Activated B cell treated with CpG ODN at 0.5 μM for 24 hours (primary cell): ENCODE data around the gene FNIP2. TPM values are rescaled to one million over a fixed set of nuclear protein-coding genes. Genes with fewer than 3 reads are reported as not detected.

ENCODE experiments used
- ATAC-seq: fragments of 200-7000 bp; cut with Tn5 transposase; one replicate; pipeline ENCODE4 v1.10.0; 2021; ENCODE audit warnings: low read depth, mild to moderate bottlenecking, moderate library complexity
- CTCF ChIA-PET: fragments of 350-600 bp; sonication (Branson Sonifier 250); formaldehyde crosslinking; loops from one replicate; lab custom pipeline; 2021; ENCODE audit warnings: antibody characterized with exemption; lab: Charles Lee
- POLR2A ChIA-PET: fragments of 350-600 bp; sonication (Branson Sonifier 250); formaldehyde crosslinking; loops from one replicate; lab custom pipeline; 2021; ENCODE audit warnings: antibody characterized with exemption; lab: Charles Lee
- DNase-seq: peaks from one replicate; pipeline ENCODE4 v3.0.0; 2022
- H3K27ac Mint-ChIP-seq: one replicate; pipeline ENCODE4 v1.8.0; 2020; ENCODE audit warnings: mixed read lengths
- H3K27me3 Mint-ChIP-seq: one replicate; pipeline ENCODE4 v1.8.0; 2021; ENCODE audit warnings: mixed read lengths
- H3K36me3 Mint-ChIP-seq: one replicate; pipeline ENCODE4 v1.8.0; 2021; ENCODE audit warnings: low read depth, mixed read lengths
- H3K4me1 Mint-ChIP-seq: one replicate; pipeline ENCODE4 v1.8.0; 2021; ENCODE audit warnings: mixed read lengths
- H3K4me3 Mint-ChIP-seq: one replicate; pipeline ENCODE4 v1.8.0; 2020; ENCODE audit warnings: mild to moderate bottlenecking, mixed read lengths
- H3K9me3 Mint-ChIP-seq: one replicate; pipeline ENCODE4 v1.8.0; 2020; ENCODE audit warnings: mixed read lengths
- intact Hi-C: fragments of 100-400 bp; cut with micrococcal nuclease; formaldehyde crosslinking; loops from one replicate; pipeline ENCODE4 v1.15.1; 2024
- total RNA-seq: library from RNA; stranded (reverse); gene quantifications from 2 replicates; pipeline ENCODE4 v1.2.3, GENCODE V29; 2022
- TF ChIP-seq, protein P1 (sequence below): fragments of 200-600 bp; IDR thresholded peaks from one replicate; pipeline ENCODE4 v1.8.0; 2022; ENCODE audit warnings: antibody characterized with exemption, mild to moderate bottlenecking

The FNIP2 gene
- total RNA-seq, 1 donor from 2014 or later = not detected

DNA sequence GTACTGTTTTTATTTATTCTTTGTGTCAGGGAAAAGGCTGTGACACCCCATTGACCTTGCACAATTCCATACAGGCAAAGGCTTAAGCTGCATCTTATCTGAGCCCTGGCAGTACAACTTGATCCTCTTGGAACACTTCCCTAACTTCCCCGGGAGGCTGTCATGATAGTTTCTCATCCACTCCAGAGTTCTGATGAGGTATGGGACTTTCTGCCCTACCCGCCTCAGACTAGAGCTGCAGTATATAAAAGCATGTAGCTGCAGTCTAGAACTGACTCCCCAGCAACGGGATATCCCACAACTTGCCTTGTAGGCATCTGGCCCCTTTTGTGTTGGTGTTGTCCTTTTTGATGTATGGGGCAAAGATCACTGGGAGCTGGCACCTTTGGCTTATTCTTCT, 72.7 kb downstream of the FNIP2 start:
- Mint-ChIP-seq H3K4me3 (no peak overlapping the region), H3K9me3 (no peaks in the 10 kb centered on the region), H3K27ac (no peak overlapping the region), H3K27me3 (peaks cover 35% of the 10 kb centered on the region), H3K4me1 (no peaks in the 10 kb centered on the region), H3K36me3 (no peaks in the 10 kb centered on the region)
- POLR2A ChIA-PET = no interaction called here
- TF ChIP-seq, protein P1, sequence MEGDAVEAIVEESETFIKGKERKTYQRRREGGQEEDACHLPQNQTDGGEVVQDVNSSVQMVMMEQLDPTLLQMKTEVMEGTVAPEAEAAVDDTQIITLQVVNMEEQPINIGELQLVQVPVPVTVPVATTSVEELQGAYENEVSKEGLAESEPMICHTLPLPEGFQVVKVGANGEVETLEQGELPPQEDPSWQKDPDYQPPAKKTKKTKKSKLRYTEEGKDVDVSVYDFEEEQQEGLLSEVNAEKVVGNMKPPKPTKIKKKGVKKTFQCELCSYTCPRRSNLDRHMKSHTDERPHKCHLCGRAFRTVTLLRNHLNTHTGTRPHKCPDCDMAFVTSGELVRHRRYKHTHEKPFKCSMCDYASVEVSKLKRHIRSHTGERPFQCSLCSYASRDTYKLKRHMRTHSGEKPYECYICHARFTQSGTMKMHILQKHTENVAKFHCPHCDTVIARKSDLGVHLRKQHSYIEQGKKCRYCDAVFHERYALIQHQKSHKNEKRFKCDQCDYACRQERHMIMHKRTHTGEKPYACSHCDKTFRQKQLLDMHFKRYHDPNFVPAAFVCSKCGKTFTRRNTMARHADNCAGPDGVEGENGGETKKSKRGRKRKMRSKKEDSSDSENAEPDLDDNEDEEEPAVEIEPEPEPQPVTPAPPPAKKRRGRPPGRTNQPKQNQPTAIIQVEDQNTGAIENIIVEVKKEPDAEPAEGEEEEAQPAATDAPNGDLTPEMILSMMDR = no peak
- CTCF ChIA-PET = interaction anchor here (0.9 to 1.6 kb wide), 3 partner anchors 9 to 15 kb away, joined by 3 to 7 read pairs (median 7); no protein-coding TSS in a partner anchor
- DNase-seq (no peak), ATAC-seq (no peak)
- intact Hi-C loops = no loop called here

DNA sequence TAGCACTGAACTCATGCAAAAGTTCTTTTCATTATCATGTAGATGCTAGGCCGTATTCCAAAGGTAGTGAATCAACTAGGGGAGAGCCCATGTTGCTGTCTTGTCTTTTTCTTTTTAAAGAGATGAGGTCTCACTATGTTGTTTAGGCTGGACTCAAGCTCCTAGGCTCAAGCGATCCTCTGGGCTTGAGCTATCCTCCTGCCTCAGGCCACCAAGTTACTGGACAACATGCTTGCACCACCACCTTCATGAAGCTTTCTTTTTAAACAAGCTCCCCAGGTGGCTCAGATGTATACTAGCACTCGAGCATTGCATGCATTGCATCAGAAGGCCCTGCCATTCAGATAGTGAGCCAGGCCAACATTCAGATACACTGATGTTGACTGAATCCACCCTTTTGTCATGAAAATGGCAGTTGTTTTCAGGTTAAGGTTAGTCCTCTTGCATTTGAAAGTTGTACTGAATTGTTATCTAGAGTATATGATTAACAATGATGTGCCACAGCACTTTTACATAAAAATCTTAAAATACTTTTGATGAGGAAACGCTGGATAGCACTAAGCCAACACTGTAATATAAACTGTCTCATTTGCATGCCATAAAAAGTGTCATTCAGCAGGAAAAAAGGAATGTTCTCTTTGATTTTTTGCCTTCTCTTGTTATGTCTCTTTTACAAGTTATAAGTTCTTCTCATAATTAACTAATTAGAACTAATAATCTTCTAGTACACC, 76.7 kb downstream of the FNIP2 start:
- H3K9me3 Mint-ChIP-seq = no peaks in the 10 kb centered on the region
- CTCF ChIA-PET = interaction anchor here (1.2 kb wide), 1 partner anchor 13 kb away, joined by 3 read pairs; no protein-coding TSS in a partner anchor
- no peak overlapping the region for H3K4me3 Mint-ChIP-seq
- DNase-seq (no peak), ATAC-seq (no peak)
- no peaks in the 10 kb centered on the region for H3K4me1 Mint-ChIP-seq
- peaks cover 33% of the 10 kb centered on the region for H3K27me3 Mint-ChIP-seq
- POLR2A ChIA-PET = no interaction called here
- no peak overlapping the region for H3K27ac Mint-ChIP-seq
- no peaks in the 10 kb centered on the region for H3K36me3 Mint-ChIP-seq
- intact Hi-C loops = no loop called here
- TF ChIP-seq, protein P1 = no peak

DNA sequence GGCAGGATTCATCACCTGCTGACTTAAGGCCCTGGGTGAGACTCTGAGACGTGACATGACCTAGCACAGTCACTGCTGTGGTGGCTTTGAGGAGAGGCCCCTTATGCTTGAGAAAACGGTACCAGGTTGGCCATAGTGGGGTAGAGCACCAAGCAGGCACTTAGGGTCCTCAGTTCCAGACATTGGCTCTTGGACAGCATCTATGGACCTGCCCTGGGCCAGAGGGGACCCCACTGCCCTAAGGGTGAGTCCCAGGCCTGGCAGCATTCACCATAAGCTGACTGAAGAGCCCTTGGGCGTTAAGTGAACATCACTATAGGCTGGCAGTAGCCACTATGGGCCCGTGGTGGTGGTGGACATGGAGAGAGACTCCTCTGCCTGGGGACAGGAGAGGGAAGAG, 78.7 kb downstream of the FNIP2 start:
- Mint-ChIP-seq H3K9me3 (no peaks in the 10 kb centered on the region), H3K27ac (no peak overlapping the region), H3K27me3 (peaks cover 34% of the 10 kb centered on the region), H3K4me3 (no peak overlapping the region), H3K4me1 (no peaks in the 10 kb centered on the region), H3K36me3 (no peaks in the 10 kb centered on the region)
- TF ChIP-seq, protein P1 = no peak
- CTCF ChIA-PET = no interaction called here
- no peak for DNase-seq
- POLR2A ChIA-PET = no interaction called here
- no peak for ATAC-seq
- intact Hi-C loops = no loop called here

DNA sequence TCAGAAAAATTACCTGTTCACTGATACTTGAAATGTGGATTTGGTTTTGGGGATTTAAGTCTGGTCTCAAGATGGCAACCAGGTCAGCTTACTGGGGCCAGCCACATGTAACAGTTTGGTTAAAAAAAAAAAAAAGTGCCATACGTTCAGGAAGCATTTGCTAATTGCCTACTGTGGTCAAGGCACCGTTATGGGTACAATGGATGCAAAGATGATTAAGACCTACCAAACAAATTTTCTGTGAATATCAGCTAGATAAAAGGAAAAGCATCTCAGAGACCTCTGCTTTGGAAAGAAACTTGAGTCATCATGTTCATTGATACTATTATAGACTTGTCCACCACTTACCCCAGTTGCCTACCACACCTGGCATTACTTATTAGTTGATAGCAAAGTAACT, 80.9 kb downstream of the FNIP2 start:
- no peaks in the 10 kb centered on the region for H3K4me1 Mint-ChIP-seq
- no peak for ATAC-seq
- no peak for DNase-seq
- peaks cover 26% of the 10 kb centered on the region for H3K27me3 Mint-ChIP-seq
- intact Hi-C loops = loop anchor here (1.0 to 5.0 kb wide), 4 partner anchors 72 to 177 kb away; partner anchors contain the start of genes C4orf46, ETFDH and PPID
- H3K9me3 Mint-ChIP-seq = no peaks in the 10 kb centered on the region
- TF ChIP-seq, protein P1 = no peak
- ChIA-PET POLR2A (no interaction called here), CTCF (interaction anchor here (0.6 to 1.4 kb wide), 3 partner anchors 8 to 45 kb away, joined by 3 read pairs; no protein-coding TSS in a partner anchor)
- H3K36me3 Mint-ChIP-seq = no peaks in the 10 kb centered on the region
- H3K27ac Mint-ChIP-seq = no peak overlapping the region
- no peak overlapping the region for H3K4me3 Mint-ChIP-seq

DNA sequence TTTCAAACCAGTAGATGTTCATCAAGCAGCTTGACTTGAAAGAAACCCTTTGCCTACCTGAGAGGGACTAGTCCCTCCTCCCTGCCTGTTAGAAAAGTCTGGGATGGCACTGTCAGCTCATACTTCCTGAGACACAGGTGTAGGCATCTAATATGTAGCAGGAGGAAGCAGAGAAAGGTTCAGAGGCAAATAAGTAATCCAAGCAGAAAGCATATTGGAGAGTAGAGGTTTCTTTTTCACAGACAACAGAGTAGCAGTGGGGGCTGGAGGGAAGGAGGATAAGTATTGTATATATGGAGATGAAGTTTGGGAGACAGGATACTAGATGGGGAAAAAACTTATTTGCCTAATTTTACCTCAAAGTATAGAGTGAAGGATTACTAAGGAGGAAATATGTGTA, 81.5 kb downstream of the FNIP2 start:
- Mint-ChIP-seq H3K36me3 (no peaks in the 10 kb centered on the region), H3K27ac (no peak overlapping the region), H3K4me3 (no peak overlapping the region), H3K9me3 (no peaks in the 10 kb centered on the region), H3K4me1 (no peaks in the 10 kb centered on the region), H3K27me3 (peaks cover 32% of the 10 kb centered on the region)
- ATAC-seq = no peak
- intact Hi-C loops = loop anchor here (1.0 to 5.0 kb wide), 4 partner anchors 73 to 178 kb away; partner anchors contain the start of genes C4orf46, ETFDH and PPID
- ChIA-PET POLR2A (no interaction called here), CTCF (interaction anchor here (0.6 to 2.0 kb wide), 4 partner anchors 9 to 602 kb away, joined by 3 to 5 read pairs (median 3); no protein-coding TSS in a partner anchor)
- TF ChIP-seq, protein P1 = no peak
- no peak for DNase-seq
